HEK293 (cell line): ENCODE data around the gene MCM3AP.

Experiments used
- AEBP2 ChIP-seq: fragments of 450-650 bp; formaldehyde crosslinking; IDR thresholded peaks from 2 replicates; pipeline ENCODE4 v1.5.1; 2016; ENCODE audit warnings: missing biosample characterization, missing genetic modification characterization, borderline replicate concordance
- ATF2 ChIP-seq: fragments of 450-650 bp; formaldehyde crosslinking; IDR thresholded peaks from 2 replicates; pipeline ENCODE4 v1.5.1; 2016; ENCODE audit warnings: missing biosample characterization, missing genetic modification characterization, low read depth
- ELK4 ChIP-seq: IDR thresholded peaks from 2 replicates; pipeline ENCODE4 v1.6.1; 2011; ENCODE audit warnings: mild to moderate bottlenecking, low read depth, low read length, borderline replicate concordance
- KLF1 ChIP-seq: fragments of 450-650 bp; formaldehyde crosslinking; IDR thresholded peaks from 2 replicates; pipeline ENCODE4 v1.5.1; 2016; ENCODE audit warnings: missing biosample characterization, missing genetic modification characterization
- OSR2 ChIP-seq: fragments of 450-650 bp; formaldehyde crosslinking; IDR thresholded peaks from 2 replicates; pipeline ENCODE4 v1.5.1; 2016; ENCODE audit warnings: missing biosample characterization, missing genetic modification characterization
- ZBTB1 ChIP-seq: fragments of 450-650 bp; formaldehyde crosslinking; IDR thresholded peaks from 2 replicates; pipeline ENCODE4 v1.5.1; 2016; ENCODE audit warnings: missing biosample characterization, missing genetic modification characterization
- ZNF114 ChIP-seq: fragments of 450-650 bp; formaldehyde crosslinking; IDR thresholded peaks from 2 replicates; pipeline ENCODE4 v1.5.0; 2017; ENCODE audit warnings: missing biosample characterization, missing genetic modification characterization
- ZNF211 ChIP-seq: fragments of 450-650 bp; formaldehyde crosslinking; IDR thresholded peaks from 2 replicates; pipeline ENCODE4 v1.5.1; 2016; ENCODE audit warnings: low read depth, missing biosample characterization, missing genetic modification characterization
- ZNF214 ChIP-seq: fragments of 450-650 bp; formaldehyde crosslinking; IDR thresholded peaks from 2 replicates; pipeline ENCODE4 v1.5.1; 2017; ENCODE audit warnings: missing biosample characterization, mild to moderate bottlenecking, missing genetic modification characterization, borderline replicate concordance
- ZNF335 ChIP-seq: fragments of 450-650 bp; formaldehyde crosslinking; conservative IDR thresholded peaks from 2 replicates; pipeline ENCODE4 v1.5.1; 2016; ENCODE audit warnings: missing biosample characterization, missing genetic modification characterization
- ZNF501 ChIP-seq: fragments of 450-650 bp; formaldehyde crosslinking; IDR thresholded peaks from 2 replicates; pipeline ENCODE4 v1.5.1; 2016; ENCODE audit warnings: missing biosample characterization, missing genetic modification characterization
- ZNF624 ChIP-seq: fragments of 450-650 bp; formaldehyde crosslinking; IDR thresholded peaks from 2 replicates; pipeline ENCODE4 v1.5.1; 2017; ENCODE audit warnings: missing biosample characterization, missing genetic modification characterization
- ZNF629 ChIP-seq: fragments of 450-650 bp; formaldehyde crosslinking; IDR thresholded peaks from 2 replicates; pipeline ENCODE4 v1.5.1; 2017; ENCODE audit warnings: missing biosample characterization, missing genetic modification characterization
- ZNF660 ChIP-seq: fragments of 450-650 bp; IDR thresholded peaks from 2 replicates; pipeline ENCODE4 v1.5.1; 2018; ENCODE audit warnings: missing biosample characterization, mild to moderate bottlenecking, missing genetic modification characterization
- ZNF707 ChIP-seq: fragments of 450-650 bp; formaldehyde crosslinking; IDR thresholded peaks from 2 replicates; pipeline ENCODE4 v1.5.1; 2016; ENCODE audit warnings: missing biosample characterization, missing genetic modification characterization
- ZSCAN23 ChIP-seq: fragments of 450-650 bp; formaldehyde crosslinking; IDR thresholded peaks from 2 replicates; pipeline ENCODE4 v1.5.1; 2016; ENCODE audit warnings: missing biosample characterization, missing genetic modification characterization
- TF ChIP-seq, protein P1 (sequence below): fragments of 450-650 bp; formaldehyde crosslinking; IDR thresholded peaks from 2 replicates; pipeline ENCODE4 v1.5.1; 2017; ENCODE audit warnings: missing biosample characterization, missing genetic modification characterization
- TF ChIP-seq, protein P2 (sequence below): fragments of 450-650 bp; formaldehyde crosslinking; IDR thresholded peaks from 2 replicates; pipeline ENCODE4 v1.5.1; 2016; ENCODE audit warnings: missing biosample characterization, missing genetic modification characterization

The MCM3AP gene

DNA sequence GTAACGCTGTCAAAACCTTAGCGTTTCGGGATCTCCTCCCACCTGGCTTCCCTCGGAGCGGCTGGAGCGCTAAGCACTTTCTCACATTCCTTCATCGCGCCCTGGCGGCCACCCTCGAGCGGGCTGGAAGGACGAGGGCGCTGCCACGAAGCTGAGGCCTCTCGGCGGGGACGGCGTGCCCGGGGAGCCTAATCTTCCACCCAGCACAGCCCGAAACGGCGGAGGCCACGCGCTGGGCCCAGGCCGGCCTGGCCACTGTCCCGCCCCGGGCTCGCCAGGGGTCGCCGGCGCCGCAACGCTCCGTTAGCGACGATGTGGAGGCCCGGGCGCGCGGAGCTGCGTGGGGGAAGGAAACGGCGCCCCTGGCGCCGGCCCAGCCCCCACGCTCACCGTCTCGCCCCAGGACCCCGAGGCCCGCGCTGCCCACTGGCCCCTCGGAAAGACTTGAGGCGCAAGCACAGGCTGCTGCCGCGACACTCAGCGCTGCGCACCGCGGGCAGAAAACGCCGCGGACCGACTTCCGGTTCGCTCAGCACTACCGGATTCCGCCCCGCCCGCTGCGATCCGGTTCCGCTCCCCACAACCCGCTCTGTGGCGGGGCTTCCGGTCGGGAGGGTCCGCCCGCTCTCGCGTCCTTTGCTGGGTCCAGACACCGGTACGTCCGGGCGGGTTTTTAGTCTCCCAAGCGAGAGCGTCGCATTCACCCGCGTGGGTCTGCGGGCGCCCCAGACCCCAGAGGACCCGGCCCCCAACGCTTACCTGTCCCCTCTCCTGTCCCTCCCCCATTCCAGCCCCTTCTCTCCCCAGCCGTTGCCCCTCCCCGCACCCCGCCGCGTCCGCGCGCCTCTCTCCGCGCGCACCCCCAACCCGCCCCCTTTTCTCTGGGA is 593 bp upstream of the MCM3AP start, which contains the start of gene YBEY (continued):
- TF ChIP-seq ZNF660 (tag by site-specific recombination) (peak; percentile 91), ATF2 (no peak), ZNF214 (no peak), OSR2 (tag by site-specific recombination) (peak; percentile 63), AEBP2 (tag by site-specific recombination) (no peak), ZNF629 (tag by site-specific recombination) (peak; percentile 88), KLF1 (tag by site-specific recombination) (peak; percentile 76; the same call in 1 of the 2 replicates), ELK4 (peak; percentile 51; the same call in 1 of the 2 replicates), ZNF114 (tag by site-specific recombination) (no peak), ZNF211 (no peak), ZNF624 (tag by site-specific recombination) (no peak), ZNF335 (tag by site-specific recombination) (peak; percentile 85), ZSCAN23 (tag by site-specific recombination) (peak; percentile 80; the same call in 1 of the 2 replicates), ZNF501 (tag by site-specific recombination) (no peak), ZNF707 (tag by site-specific recombination) (no peak), ZBTB1 (tag by site-specific recombination) (peak; percentile 92)
- TF ChIP-seq, protein P1, sequence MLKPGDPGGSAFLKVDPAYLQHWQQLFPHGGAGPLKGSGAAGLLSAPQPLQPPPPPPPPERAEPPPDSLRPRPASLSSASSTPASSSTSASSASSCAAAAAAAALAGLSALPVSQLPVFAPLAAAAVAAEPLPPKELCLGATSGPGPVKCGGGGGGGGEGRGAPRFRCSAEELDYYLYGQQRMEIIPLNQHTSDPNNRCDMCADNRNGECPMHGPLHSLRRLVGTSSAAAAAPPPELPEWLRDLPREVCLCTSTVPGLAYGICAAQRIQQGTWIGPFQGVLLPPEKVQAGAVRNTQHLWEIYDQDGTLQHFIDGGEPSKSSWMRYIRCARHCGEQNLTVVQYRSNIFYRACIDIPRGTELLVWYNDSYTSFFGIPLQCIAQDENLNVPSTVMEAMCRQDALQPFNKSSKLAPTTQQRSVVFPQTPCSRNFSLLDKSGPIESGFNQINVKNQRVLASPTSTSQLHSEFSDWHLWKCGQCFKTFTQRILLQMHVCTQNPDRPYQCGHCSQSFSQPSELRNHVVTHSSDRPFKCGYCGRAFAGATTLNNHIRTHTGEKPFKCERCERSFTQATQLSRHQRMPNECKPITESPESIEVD (tag by site-specific recombination), result no peak
- TF ChIP-seq, protein P2, sequence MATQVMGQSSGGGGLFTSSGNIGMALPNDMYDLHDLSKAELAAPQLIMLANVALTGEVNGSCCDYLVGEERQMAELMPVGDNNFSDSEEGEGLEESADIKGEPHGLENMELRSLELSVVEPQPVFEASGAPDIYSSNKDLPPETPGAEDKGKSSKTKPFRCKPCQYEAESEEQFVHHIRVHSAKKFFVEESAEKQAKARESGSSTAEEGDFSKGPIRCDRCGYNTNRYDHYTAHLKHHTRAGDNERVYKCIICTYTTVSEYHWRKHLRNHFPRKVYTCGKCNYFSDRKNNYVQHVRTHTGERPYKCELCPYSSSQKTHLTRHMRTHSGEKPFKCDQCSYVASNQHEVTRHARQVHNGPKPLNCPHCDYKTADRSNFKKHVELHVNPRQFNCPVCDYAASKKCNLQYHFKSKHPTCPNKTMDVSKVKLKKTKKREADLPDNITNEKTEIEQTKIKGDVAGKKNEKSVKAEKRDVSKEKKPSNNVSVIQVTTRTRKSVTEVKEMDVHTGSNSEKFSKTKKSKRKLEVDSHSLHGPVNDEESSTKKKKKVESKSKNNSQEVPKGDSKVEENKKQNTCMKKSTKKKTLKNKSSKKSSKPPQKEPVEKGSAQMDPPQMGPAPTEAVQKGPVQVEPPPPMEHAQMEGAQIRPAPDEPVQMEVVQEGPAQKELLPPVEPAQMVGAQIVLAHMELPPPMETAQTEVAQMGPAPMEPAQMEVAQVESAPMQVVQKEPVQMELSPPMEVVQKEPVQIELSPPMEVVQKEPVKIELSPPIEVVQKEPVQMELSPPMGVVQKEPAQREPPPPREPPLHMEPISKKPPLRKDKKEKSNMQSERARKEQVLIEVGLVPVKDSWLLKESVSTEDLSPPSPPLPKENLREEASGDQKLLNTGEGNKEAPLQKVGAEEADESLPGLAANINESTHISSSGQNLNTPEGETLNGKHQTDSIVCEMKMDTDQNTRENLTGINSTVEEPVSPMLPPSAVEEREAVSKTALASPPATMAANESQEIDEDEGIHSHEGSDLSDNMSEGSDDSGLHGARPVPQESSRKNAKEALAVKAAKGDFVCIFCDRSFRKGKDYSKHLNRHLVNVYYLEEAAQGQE (tag by site-specific recombination), result peak; percentile 74
